T-helper 2 cell treated with Interferon-gamma antibody and Interleukin-4, amounts not matched to agents 100 ng/mL and 5 ng/mL, for 36 hours (primary cell): Measurements from ENCODE around the gene AFF3. TPM values are rescaled to one million over a fixed set of nuclear protein-coding genes. Genes with fewer than 3 reads are reported as not detected.
"Not testable (repeated sequence)": the region's sequence is repeated elsewhere in the genome, so short reads cannot be mapped to it uniquely, and the experiment has no call there.

Experiments used
- intact Hi-C: fragments of 100-400 bp; cut with micrococcal nuclease; formaldehyde crosslinking; loops from one replicate; pipeline ENCODE4 v1.15.1; 2023
- total RNA-seq: library from RNA; stranded (reverse); gene quantifications from 2 replicates; pipeline ENCODE4 v1.2.3, GENCODE V29; 2022

AFF3 gene
- total RNA-seq, 1 donor from 2014 or later: 6.0 TPM

DNA sequence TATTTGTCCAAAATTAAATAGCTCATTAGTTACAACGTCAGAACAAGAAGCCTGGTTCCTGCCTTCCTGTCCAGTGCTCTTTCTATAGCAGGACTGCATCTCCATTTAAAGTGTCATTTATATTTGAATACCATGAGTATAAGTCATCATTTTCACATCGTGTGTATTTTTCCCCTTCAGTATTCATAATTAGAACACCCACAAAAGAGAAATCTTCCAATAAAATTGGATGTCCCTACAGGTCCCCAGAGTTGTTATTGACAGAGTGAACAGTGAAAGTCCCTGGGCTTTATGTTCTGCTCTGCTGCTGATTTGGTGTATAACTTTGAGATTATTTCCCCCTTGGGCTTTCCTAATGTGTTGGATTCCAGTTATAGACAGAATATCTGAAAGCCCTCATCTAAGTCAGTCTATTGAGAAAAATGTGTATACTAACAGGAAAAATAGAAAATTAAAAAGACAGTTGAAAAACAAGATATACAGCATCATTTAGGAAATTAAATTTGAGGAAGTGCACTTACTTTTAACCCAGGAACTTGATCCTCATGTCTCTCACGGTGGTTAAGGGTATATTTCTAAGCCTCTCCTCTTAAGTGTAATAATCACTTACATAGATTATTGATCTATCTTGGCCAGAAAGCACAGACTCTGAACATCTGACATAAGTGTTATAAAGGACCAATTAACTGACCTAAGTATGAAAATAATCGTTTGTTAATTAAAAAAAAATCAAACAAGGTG, 637.4 kb downstream of the AFF3 start:
- intact Hi-C loops: no loop called here

DNA sequence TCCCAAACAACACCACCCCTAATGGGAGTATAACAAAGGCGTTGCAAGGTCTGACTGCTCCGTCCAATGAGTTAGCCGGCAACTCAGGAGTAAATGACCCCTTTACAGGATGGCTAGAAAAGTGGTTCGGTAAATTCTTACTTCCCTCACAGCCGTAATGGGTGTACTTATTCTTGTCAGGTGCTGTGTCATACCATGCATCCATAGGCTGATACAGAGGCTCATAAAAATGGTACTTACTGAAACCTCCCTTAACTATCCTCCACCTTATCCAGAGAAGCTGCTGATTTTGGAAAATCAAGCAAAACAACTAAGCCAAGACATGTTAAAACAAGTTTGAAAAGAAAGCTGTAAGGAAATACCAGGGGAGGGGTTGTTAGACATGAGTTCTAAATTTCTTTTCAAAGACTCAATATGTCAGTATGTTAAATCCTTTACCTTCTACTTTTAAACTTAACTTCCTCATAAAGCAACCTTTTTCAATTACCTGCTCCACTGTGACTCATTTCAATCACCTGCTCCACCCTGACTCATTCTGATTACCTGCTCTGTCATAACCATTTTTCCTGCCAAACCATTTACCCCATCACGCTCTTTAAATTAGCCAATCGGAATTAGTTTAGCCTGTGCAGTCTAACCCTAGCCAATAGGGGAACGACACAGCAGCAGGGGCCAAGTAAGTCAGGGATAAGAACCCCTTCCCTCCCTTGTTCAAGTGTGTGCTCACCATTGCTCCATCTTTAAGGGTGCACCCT, 638.6 kb downstream of the AFF3 start:
- intact Hi-C loops: not testable (repeated sequence)

DNA sequence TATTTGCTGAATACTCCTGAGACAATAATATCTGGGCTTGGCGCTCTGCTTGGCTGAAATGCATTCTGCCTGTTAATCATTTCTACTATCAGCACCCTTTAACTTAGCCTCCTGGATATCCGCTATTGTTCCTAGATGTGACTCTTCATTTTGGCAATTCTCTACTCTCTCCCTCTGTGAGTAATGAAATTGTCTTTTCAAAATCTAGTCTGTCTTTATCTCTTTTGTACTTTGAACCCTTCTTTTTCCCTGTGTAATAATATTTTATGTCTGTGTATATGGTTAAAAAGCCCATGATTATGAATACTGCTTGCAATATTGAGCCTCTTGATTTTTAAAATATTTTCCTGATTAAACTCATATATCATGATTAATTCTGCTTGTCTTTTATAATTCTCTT, 646.4 kb downstream of the AFF3 start:
- intact Hi-C loops: loop anchor here (10.0 kb wide), 1 partner anchor 341 kb away; the partner anchor contains the start of genes LIPT1 and TSGA10

Other genes with a start within 250 kb of the AFF3 start
- gene LONRF2, start 179.9 kb upstream of the AFF3 start, total RNA-seq: 0.16 and 0.27 TPM in 2 replicates